B cell (primary cell): ENCODE measurements around the gene VPS13D. TPM values are rescaled to one million over a fixed set of nuclear protein-coding genes. Genes with fewer than 3 reads are reported as not detected.

Source experiments
- ATAC-seq: fragments of 200-7000 bp; cut with Tn5 transposase; one replicate; pipeline ENCODE4 v1.10.0; 2021; ENCODE audit warnings: low read depth, mild to moderate bottlenecking, moderate number of reproducible peaks, moderate library complexity
- CTCF ChIA-PET: fragments of 350-600 bp; sonication (Branson Sonifier 250); formaldehyde crosslinking; loops from one replicate; lab custom pipeline; 2021; ENCODE audit warnings: antibody characterized with exemption, inconsistent platforms; lab: Charles Lee
- POLR2A ChIA-PET: fragments of 350-600 bp; sonication (Branson Sonifier 250); formaldehyde crosslinking; loops from one replicate; lab custom pipeline; 2021; ENCODE audit warnings: antibody characterized with exemption; lab: Charles Lee
- DNase-seq: peaks from one replicate; pipeline ENCODE4 v3.0.0; 2013
- H2AFZ ChIP-seq: 2 replicates; pipeline ENCODE4 v1.6.1; 2012; ENCODE audit warnings: mild to moderate bottlenecking, low read depth, low read length; ENCODE audit not compliant: insufficient read depth, poor library complexity, severe bottlenecking
- H3K27ac ChIP-seq, 2 donors: 1 replicate in 1 of 2; 2 replicates in 1 of 2; pipeline ENCODE4 v1.5.1; 2012 to 2013; ENCODE audit warnings: low read length in 2 of 2, mild to moderate bottlenecking in 2 of 2, moderate library complexity in 1 of 2
- H3K27me3 ChIP-seq, 4 experiments: fragments of 200-600 bp in 1 of 4; sonication (generic) in 1 of 4; replicated peaks in 1 of 4; 1 replicate in 2 of 4; 2 replicates in 2 of 4; pipeline versions ENCODE4 v1.6.1 to v1.7.0; 2013 to 2016; ENCODE audit warnings: low read length in 3 of 4, mild to moderate bottlenecking in 2 of 4, mixed read lengths in 1 of 4, moderate library complexity in 1 of 4; ENCODE audit not compliant: insufficient read depth in 4 of 4, control insufficient read depth in 3 of 4; ENCODE audit errors: control extremely low read depth in 1 of 4
- H3K36me3 ChIP-seq, 2 experiments: replicated peaks in 1 of 2; 1 replicate in 1 of 2; 2 replicates in 1 of 2; pipeline versions ENCODE4 v1.6.1 to v1.7.1; 2013; ENCODE audit warnings: low read length in 1 of 2; ENCODE audit not compliant: insufficient read depth in 2 of 2, control insufficient read depth in 1 of 2; ENCODE audit errors: control extremely low read depth in 1 of 2, extremely low read depth in 1 of 2
- H3K4me1 ChIP-seq, 2 donors: fragments of 200-600 bp in 1 of 2; sonication (generic) in 1 of 2; 1 replicate in 1 of 2; 2 replicates in 1 of 2; pipeline versions ENCODE4 v1.5.1 to v1.6.1; 2013 to 2017; ENCODE audit warnings: low read length in 2 of 2; ENCODE audit not compliant: control insufficient read depth in 2 of 2, insufficient read depth in 2 of 2
- H3K4me2 ChIP-seq: replicated peaks from 2 replicates; pipeline ENCODE3; 2012; ENCODE audit warnings: mild to moderate bottlenecking, low read depth, low read length; ENCODE audit not compliant: poor library complexity, severe bottlenecking
- H3K4me3 ChIP-seq, 5 experiments: fragments of 200-600 bp in 1 of 5; sonication (generic) in 1 of 5; 1 replicate in 3 of 5; 2 replicates in 2 of 5; pipeline versions ENCODE4 v1.5.1 to v1.7.0; 2011 to 2016; ENCODE audit warnings: low read length in 4 of 5, mild to moderate bottlenecking in 4 of 5, low read depth in 2 of 5, control low read depth in 1 of 5, moderate library complexity in 1 of 5; ENCODE audit not compliant: insufficient read depth in 1 of 5; ENCODE audit errors: control extremely low read depth in 1 of 5, extremely low read depth in 1 of 5
- H3K79me2 ChIP-seq: fragments of 200-600 bp; sonication (generic); one replicate; pipeline ENCODE4 v1.6.0; 2016; ENCODE audit warnings: low read length; ENCODE audit not compliant: control insufficient read depth, insufficient read depth
- H3K9ac ChIP-seq: fragments of 200-600 bp; sonication (generic); 2 replicates; pipeline ENCODE4 v1.6.1; 2017; ENCODE audit warnings: mild to moderate bottlenecking, low read length, moderate library complexity
- H3K9me3 ChIP-seq, 3 donors: one replicate each; pipeline versions ENCODE4 v1.6.1 to v1.7.1; 2013; ENCODE audit warnings: low read length in 2 of 3; ENCODE audit not compliant: control insufficient read depth in 2 of 3, insufficient read depth in 1 of 3; ENCODE audit errors: control extremely low read depth in 1 of 3
- H4K20me1 ChIP-seq: 2 replicates; pipeline ENCODE4 v1.6.0; 2012; ENCODE audit warnings: mild to moderate bottlenecking, low read length; ENCODE audit not compliant: insufficient read depth, control insufficient read depth, poor library complexity, severe bottlenecking
- H3K27ac Mint-ChIP-seq: one replicate; pipeline ENCODE4 v1.8.0; 2021; ENCODE audit warnings: mixed read lengths
- H3K27me3 Mint-ChIP-seq: one replicate; pipeline ENCODE4 v1.8.0; 2021; ENCODE audit warnings: mixed read lengths
- H3K4me1 Mint-ChIP-seq: one replicate; pipeline ENCODE4 v1.8.0; 2021; ENCODE audit warnings: mixed read lengths
- H3K4me3 Mint-ChIP-seq: one replicate; pipeline ENCODE4 v1.8.0; 2021; ENCODE audit warnings: mixed read lengths
- H3K9me3 Mint-ChIP-seq: one replicate; pipeline ENCODE4 v1.8.0; 2022; ENCODE audit warnings: mixed read lengths; ENCODE audit not compliant: insufficient read depth
- CTCF ChIP-seq: fragments of 200-600 bp; IDR thresholded peaks from one replicate; pipeline ENCODE4 v1.8.0; 2022; ENCODE audit warnings: antibody characterized with exemption, mild to moderate bottlenecking
- EZH2 ChIP-seq: IDR thresholded peaks from 2 replicates; pipeline ENCODE4 v1.6.1; 2012; ENCODE audit warnings: borderline replicate concordance, low read depth, mild to moderate bottlenecking, moderate library complexity, low read length; ENCODE audit not compliant: insufficient read depth, poor library complexity, severe bottlenecking
- WGBS: methylation state at CpG from one replicate; pipeline ENCODE4 v1.1.5; 2013; ENCODE audit warnings: missing lambda C conversion rate; ENCODE audit not compliant: insufficient coverage; 5-methylcytosine and 5-hydroxymethylcytosine counted together
- intact Hi-C: fragments of 100-400 bp; cut with micrococcal nuclease; formaldehyde crosslinking; loops from one replicate; pipeline ENCODE4 v1.10.0; 2022
- polyA plus RNA-seq: library from polyadenylated mRNA; depleted of rRNA; stranded (reverse); fragments of >200 nt; gene quantifications from 2 replicates; pipeline ENCODE4 v1.2.3, GENCODE V29; 2012
- total RNA-seq, 2 donors: library from RNA; stranded (reverse); fragments of 120-200 nt in 1 of 2; gene quantifications; 1 replicate in 1 of 2; 2 replicates in 1 of 2; pipeline versions ENCODE4 v1.2.3 to v1.2.4, GENCODE V29; 2013 to 2022

Gene VPS13D
- total and polyA plus RNA-seq, 2 donors (not counting 1 experiment from before 2014, with no cell fraction given), result 29.9 to 104 TPM

- ChIA-PET CTCF (no interaction called here), POLR2A (no interaction called here)
- no peak for DNase-seq
- H3K9me3 ChIP-seq, result no peaks in the 10 kb centered on the region
- intact Hi-C loops, result no loop called here
- Mint-ChIP-seq H3K27ac (no peak overlapping the region), H3K4me3 (no peak overlapping the region), H3K9me3 (no peaks in the 10 kb centered on the region), H3K27me3 (no peaks in the 10 kb centered on the region), H3K4me1 (peaks cover 4% of the 10 kb centered on the region)
- no peak for TF ChIP-seq EZH2
- no peak for TF ChIP-seq CTCF
- H3K27me3 ChIP-seq, result no peaks in the 10 kb centered on the region
- H3K36me3 ChIP-seq, result peaks cover 7 to 75% of the 10 kb centered on the region in 2 experiments
- no peak overlapping the region for H3K27ac ChIP-seq
- H4K20me1 ChIP-seq, result peaks cover 15% of the 10 kb centered on the region
- H2AFZ ChIP-seq, result no peak overlapping the region
- no peak overlapping the region for H3K9ac ChIP-seq
- no peaks in the 10 kb centered on the region for H3K4me1 ChIP-seq
- 94% methylated on average over 2 of the region's 3 CpGs for WGBS
- ATAC-seq, result no peak
- H3K4me3 ChIP-seq, result no peak overlapping the region
- no peak overlapping the region for H3K4me2 ChIP-seq
- peaks cover 16% of the 10 kb centered on the region for H3K79me2 ChIP-seq
Measured at GRCh38 chr1:12282142-12282541, 52.3 kb downstream of the VPS13D start.

GRCh38 chr1:12284486-12284885 is 54.7 kb downstream of the VPS13D start:
- Mint-ChIP-seq H3K9me3 (no peaks in the 10 kb centered on the region), H3K27me3 (no peaks in the 10 kb centered on the region)
- CTCF ChIA-PET, result no interaction called here

More at GRCh38 chr1:12284486-12284885, 54.7 kb downstream of the VPS13D start:
- Histone ChIP-seq H3K9me3 (no peaks in the 10 kb centered on the region), H3K27me3 (no peaks in the 10 kb centered on the region), H3K79me2 (peaks cover 18% of the 10 kb centered on the region), H3K27ac (no peak overlapping the region), H4K20me1 (peaks cover 15% of the 10 kb centered on the region), H3K4me3 (no peak overlapping the region), H3K4me1 (no peaks in the 10 kb centered on the region), H3K9ac (no peak overlapping the region), H3K4me2 (no peak overlapping the region), H2AFZ (no peak overlapping the region), H3K36me3 (peaks cover 6 to 71% of the 10 kb centered on the region in 2 experiments)
- Mint-ChIP-seq H3K4me3 (no peak overlapping the region), H3K4me1 (peaks cover 12% of the 10 kb centered on the region), H3K27ac (no peak overlapping the region)
- WGBS, result 98% methylated on average over 5 of the region's 5 CpGs
- no peak for DNase-seq
- POLR2A ChIA-PET, result no interaction called here
- intact Hi-C loops, result no loop called here
- no peak for ATAC-seq
- TF ChIP-seq EZH2 (no peak), CTCF (no peak)
